GM18873 (cell line): Measurements from ENCODE around the gene MYO15A.

ENCODE experiments used
- ATAC-seq: cut with Tn5 transposase; IDR thresholded peaks from one replicate; pipeline ENCODE4 v1.9.1; 2021; ENCODE audit warnings: mild to moderate bottlenecking, moderate library complexity, moderate number of reproducible peaks; ENCODE audit not compliant: unreplicated experiment, low FRiP score

MYO15A gene

DNA sequence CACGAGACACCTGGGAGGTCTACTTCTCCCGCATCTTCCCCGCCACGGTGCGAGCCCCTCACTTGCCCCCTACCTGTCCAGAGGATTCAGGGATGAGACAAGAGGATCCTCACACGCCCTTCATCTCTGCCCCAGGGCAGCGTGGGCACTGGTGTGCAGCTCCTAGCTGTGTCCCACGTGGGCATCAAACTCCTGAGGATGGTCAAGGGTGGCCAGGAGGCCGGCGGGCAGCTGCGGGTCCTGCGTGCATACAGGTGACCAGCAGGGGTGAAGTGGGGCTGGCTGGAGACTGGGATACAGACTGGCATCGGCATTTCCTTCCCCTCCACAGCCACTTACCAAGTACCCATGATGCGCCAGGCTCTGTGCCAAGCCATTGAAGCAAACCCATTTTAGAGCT, 46.6 kb downstream of the MYO15A start:
- ATAC-seq, result no peak

DNA sequence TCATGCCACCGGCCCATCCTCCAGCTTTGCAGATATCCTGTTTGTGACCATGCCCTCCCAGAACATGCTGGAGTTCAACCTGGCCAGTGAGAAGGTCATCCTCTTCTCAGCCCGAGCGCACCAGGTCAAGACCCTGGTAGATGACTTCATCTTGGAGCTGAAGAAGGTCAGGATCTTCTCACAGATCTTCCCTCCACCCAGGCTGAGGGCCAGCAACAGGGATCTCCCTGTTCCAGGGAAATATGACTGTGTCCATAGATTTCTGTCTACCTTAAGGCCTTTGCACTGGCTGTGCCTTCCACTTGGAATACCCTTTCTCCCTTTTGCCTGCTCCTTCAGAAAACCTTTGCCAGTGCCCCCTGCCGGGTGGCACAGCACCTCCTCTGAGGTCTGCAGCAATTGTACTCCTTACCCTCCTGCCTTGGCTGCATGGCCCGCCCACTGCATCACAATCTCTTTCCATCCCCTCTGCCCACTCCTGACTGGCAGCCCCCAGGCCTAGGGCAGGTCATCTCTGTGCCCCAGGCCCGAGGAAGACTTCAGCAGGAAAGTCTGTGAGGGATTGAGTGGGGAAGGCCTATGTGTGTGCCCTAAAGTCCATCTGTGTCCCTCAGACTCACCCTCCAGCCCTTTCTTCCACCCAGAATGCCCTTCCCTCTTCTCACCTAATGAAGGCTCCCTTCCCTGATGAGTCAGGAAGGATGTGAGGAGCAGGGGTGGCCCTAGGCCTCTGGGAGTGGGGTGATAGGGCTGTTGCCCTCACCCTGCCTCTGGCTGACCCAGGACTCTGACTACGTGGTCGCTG, 47.8 kb downstream of the MYO15A start:
- no peak for ATAC-seq

DNA sequence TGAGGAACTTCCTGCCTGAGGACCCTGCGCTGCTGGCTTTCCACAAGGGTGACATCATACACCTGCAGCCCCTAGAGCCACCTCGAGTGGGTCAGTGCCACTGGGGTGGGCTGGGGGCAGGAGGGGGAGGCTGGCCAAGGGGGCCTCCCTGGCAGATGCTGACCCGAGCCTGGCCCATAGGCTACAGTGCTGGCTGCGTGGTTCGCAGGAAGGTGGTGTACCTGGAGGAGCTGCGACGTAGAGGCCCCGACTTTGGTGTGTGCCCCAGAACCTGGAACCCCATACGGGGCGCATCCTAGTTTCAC, 48.4 kb downstream of the MYO15A start:
- no peak for ATAC-seq

DNA sequence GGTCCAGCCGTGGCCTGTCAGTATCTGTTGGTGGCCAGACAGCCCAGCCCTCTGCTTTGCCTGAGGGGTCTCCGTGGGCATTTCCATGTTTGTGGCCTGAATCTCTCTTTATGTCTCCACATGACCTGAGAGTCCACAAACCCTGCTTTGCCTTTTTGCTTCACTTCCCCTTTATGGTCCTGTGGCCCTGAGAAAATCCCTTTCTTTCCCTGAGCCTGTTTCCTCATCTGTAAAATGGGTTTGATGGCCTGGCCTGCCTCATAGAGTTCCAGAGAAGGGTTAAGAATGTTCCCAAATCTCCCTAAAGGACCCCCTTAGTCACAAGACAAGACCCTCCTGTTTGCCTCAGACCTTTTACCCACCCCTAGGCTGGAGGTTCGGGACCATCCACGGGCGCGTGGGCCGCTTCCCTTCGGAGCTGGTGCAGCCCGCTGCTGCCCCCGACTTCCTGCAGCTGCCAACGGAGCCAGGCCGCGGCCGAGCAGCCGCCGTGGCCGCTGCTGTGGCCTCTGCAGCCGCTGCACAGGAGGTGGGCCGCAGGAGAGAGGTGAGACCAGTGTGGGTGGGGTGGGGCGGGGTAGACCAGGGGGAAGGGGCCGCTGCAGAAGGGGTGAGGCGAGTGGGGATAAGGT, 48.9 kb downstream of the MYO15A start:
- ATAC-seq, result no peak

DNA sequence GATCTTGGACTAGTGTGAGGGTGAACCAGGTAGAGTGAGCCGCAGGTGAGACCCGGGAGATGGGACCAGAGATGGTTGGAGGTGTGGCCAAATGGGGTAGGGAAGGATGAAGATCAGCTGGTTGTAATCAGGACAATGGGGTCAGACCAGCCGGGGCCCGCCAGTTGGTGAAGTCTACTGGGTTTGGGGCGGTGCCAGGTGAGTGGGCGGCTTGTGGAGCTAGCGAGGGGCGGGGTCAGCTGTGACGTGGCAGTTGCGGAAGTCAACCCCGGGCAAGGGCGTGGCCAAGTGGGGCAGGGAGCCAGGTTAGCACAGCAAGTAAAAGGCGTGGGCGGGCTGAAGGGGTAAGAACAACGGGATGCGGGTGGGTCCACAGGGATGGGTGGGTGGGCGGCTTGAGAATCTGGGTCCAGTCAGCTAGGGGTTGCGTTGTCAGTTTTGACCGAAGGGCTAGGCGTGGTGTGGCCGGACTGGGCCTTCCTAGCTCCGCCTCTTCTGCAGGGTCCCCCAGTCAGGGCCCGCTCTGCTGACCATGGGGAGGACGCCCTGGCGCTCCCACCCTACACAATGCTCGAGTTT, 49.6 kb downstream of the MYO15A start:
- ATAC-seq, result no peak

DNA sequence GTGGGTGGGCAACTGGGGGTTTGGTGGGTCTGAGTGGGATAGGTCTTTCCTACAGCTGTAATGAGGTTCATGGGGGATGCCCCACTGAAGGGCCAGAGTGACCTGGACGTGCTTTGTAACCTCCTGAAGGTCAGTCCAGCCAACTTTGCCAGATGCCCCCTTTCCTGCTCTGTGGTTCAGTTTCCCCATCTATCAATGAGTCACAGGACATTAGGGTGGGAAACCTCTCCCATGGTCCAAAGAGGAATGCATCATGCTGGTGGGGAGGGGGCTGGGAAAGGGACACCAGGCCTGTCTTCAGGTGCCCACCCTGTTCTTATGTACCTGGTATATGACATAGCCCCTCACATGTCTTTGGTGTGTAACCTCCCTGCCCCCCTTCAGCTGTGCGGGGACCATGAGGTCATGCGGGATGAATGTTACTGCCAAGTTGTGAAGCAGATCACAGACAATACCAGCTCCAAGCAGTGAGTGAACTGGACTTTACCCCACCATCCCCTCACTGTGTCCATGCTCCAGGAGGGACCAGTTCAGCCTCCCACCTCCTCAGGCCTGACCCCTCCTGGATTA, 51.1 kb downstream of the MYO15A start:
- ATAC-seq, result no peak

DNA sequence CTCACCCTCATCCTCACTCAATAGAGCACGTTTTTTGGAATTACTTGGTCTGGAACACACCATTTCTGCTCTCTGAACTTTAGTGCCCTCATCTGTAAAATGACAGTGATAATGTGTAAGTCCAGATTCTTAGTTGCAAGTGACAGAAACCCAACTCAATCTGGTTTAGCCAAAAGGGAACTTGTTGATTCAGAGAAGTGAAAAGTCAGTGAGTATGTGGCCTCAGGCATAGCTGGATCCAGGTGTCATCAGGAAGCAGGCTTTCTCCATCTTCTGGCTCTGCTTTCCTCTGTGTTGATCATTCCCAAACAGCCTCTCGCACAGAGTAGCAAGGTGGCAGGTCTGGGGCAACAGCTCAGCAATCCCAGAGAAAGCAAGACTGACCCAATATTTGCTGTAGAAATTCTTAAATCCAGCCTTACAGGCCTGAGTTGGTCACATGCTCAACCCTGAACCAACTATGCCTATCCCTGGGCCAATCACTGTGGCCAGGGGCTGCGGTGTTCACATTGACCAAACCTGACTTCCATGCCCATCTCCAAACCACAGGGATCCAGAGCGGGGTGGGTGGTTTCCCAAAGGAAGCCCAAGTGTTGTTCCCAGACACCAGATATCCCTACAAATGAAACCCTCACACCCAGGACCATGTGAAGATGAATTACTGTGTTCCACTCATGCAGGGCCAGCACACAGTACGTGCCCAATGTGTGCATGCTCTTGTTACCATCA, 51.7 kb downstream of the MYO15A start:
- ATAC-seq, result no peak

DNA sequence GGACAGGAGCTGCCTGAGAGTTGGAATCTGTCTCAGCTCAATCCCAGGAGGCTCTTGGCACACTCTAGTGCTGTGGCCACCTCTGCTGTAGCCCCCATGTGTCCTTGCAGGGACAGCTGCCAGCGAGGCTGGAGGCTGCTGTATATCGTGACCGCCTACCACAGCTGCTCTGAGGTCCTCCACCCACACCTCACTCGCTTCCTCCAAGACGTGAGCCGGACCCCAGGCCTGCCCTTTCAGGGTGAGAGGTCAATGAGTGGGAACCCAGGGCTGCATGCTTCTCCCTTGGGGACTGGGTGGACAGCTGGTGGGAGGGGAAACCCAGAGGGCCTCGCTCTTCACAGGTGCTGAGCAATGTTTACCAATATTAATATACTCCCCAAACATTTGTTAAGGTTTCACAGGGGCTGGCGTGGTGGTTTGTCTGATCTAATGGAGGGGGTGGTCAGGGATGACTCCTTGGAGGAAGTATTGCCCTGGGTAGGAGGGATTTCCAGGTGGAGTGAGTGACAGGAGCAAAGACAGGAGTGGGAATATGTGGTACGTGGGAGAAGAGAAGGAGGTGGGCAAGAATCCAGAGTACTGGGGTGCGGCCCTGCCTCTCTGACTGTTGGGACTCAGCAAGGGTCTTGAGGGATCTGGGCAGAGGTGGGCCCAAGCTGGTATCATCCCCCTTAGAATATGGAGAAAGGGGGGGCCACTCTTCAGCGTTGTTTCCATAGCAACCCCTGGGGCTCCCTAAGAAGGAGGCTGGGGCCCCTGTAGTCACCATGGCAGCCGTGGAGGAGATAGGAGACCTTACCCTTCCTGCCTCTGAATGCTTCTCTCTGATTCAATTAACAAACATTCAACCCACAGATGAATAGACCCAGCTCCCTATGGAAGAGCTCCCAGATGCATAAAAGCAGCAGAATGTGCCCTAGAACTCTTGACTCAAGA, 52.9 kb downstream of the MYO15A start:
- peak; percentile 43 for ATAC-seq

DNA sequence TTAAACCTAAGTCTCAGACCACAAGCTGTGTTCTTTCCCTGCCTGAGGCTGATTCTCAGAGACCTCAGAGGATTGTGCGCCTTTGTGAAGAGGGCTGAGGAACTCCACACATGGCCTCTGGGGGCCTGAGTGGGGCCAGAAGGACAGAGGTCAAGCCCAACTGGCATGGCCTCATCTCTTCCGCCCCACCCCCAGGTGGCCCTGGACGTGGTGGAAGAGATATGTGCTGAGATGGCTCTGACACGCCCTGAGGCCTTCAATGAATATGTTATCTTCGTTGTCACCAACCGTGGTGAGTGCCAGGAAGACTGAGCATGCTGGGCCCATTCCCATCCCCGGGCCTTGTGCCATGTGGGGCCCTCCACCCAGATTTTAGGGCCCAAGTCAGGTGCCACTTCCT, 55.0 kb downstream of the MYO15A start:
- ATAC-seq, result no peak

DNA sequence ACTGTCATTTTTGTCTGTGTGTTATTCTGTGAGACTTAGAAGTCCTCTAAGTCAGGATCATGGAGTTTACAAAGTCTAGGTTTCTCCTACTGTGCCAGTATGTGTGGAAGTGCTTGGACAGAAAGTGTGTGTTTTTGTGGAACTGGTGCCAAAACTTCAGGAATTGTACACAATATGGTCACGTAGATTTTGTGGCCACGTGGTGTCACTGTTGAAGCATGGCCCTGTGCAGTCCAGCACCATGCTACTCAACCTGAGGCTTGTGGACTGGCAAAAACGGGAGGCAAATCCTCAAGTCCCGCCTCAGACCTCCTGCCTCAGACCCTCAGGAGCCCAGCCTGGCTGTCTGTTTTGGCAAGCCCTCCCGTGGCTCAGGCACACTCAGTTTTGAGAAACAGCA, 58.3 kb downstream of the MYO15A start:
- ATAC-seq, result no peak

DNA sequence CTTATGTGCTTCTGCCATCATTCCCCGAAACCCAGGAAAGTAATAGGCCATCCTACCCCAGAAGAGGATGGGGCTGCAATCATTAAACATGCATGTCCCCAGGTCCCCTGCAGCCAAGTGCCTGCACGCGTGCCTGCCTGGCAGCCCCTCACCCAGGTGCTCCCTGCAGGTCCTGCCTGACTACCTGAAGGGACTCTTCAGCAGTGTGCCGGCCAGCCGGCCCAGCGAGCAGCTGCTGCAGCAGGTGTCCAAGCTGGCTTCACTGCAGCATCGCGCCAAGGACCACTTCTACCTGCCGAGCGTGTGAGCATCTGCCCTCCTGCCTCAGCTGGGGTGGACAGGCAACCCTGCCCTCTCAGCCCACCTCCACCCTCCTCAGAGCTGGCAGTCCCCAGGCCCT, 58.9 kb downstream of the MYO15A start:
- ATAC-seq, result no peak

DNA sequence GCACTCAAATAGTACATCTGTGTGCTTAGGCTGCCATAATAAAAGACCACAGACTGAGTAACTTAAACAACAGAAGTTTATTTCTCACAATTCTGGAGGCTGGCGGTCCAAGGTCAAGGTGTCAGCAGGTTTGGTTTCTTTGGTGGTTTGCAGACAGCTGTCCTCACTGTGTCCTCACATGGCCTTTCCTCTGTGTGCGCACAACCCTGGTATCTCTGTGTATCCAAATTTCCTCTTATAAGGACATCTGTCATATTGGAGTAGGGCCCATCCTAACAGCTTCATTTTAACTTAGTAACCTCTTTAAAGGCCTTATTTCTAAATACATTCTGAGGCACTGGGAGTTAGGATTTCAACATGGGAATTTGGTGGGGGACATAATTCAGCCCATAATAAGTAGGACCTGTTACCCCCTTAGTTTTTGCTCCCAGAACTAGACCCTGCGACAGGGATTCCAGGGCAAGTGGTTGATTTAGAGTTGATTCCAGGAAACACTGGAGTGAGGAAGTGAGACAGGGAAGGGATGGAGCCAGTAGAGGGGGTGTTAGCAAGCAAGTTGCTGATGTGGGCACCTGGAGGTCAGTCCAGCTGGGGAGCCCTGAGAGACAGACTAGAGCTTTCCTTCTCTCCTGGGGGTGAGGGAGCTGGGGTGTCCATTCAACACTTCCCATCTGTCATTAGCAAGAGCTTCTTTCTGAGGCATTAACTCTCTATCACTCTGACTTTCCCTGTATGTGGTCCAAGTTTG, 64.1 kb downstream of the MYO15A start:
- ATAC-seq, result no peak

DNA sequence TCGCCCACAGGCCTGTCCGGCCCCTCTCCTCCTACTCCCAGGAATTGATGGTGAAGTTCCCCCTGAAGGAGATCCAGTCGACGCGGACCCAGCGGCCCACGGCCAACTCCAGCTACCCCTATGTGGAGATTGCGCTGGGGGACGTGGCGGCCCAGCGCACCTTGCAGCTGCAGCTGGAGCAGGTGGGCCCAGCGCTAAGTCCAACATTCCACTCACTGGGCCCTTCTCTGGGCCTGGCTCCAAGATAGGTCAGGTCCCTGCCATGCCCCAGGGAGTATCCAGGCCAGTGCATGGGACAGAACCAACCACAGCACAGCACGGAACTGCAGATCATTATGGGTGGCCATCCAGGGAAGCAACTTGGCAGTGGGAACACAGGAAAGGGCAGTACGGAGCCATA, 65.2 kb downstream of the MYO15A start:
- no peak for ATAC-seq

DNA sequence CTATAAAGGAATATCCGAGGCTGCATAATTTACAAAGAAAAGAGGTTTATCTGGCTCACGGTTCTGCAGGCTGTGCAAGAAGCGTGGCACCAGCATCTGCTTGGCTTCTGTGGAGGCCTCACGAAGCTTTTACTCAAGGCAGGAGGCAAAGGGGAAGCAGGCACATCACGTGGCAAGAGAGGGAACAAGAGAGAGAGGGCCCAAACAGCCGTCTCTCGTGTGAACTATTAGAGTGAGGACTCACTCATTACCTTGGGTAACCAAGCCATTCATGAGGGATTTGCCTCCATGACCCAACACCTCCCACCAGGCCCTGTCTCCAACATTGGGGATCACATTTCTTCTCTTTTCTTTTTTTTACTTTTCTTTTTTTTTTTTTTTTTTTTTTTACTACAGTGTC, 67.6 kb downstream of the MYO15A start:
- no peak for ATAC-seq

DNA sequence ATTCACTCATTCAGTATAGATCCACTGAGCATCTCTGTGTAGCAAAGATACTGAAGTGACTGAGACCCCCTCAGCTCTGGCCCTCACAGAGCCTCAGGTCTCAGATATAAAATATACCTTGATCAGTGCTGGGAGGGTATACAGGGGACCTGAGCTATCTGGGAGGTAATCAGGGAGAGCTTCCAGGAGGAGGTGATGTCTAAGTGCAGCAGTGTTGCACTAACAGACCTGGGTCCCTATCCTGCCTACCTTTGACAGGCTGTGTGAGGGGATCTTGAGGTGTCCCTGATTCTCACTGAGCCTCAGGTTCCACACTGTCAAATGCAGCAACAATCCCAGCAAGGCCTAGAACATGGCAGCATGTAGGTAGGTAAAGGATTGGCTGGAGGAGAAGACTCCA, 68.6 kb downstream of the MYO15A start:
- no peak for ATAC-seq

DNA sequence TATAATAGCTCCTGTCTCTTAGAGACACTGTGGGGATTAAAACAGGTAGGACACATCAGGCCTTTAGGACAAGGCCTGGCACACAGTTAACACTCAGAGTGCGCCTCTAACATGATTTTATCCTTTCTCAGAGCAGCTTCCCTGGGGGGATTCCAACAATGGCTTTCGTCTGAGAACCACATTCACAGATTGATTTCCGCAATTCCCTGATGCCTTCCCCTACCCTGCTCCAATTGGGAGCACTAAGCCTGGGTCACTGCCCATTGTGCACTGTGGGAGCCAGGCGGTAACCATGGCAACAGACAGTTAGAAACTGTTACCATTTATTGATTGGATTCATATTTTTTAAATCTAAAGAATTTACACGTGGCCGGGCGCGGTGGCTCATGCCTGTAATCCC, 69.2 kb downstream of the MYO15A start:
- ATAC-seq, result no peak

DNA sequence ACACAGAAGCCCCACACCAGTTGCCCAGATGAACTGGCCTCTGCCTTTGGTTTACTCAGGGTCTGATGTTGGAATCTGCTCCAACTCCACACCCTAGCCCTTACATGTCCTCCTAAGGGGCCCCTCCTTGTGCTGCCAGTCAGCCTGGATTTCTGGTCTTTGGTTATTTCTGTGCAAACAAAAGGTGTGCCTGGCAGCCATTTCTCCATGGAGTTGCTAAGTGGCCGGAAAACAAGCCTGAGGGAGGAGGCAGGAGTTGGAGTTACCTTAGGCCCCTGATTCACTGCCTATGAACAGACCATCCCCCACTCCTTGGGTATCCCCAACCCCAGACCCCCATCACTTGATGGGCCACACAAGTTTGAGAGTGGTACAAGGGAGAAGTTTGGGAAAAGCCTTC, 70.6 kb downstream of the MYO15A start:
- ATAC-seq, result no peak

DNA sequence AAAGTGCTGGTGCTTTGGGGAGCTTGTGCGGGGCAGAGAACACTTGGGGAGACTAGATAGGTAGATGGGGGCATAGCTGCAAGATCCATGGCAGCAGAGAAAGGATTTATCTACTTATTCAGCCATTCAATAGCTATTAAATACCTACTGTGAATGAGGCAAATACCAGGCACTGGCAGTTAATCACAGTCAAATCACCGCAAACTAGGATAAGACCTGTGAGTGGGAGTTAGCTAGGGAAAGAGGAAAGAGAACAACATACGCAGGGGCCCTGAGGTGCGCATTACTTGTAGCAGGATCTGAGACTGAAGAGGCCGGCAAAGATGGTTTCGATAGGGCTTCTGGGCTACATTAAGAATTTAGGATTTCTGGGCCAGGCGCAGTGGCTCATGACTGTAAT, 71.2 kb downstream of the MYO15A start:
- no peak for ATAC-seq

DNA sequence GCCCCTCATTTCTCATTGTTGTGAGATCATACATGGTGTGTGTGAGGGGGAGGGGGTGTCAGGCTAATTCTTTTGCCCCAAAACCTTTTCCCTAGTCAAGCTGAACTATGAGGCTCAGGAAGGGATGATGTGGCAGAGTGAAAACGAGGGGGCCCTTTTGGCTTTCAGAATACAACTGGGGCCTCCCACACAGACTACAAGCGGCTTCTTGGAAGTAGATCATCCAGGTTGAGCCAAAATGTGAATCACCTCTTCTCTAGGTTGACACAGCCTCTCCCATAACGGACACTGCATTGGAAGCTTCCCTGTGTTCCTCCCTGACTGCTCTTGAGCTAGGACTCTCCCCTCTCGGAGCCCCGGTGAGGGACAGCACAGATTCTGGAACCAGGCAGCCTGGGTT, 72.8 kb downstream of the MYO15A start:
- ATAC-seq, result no peak
